HCT116 (cell line): ENCODE measurements around the gene APBB2. TPM values are rescaled to one million over a fixed set of nuclear protein-coding genes. Genes with fewer than 3 reads are reported as not detected.
A peak's percentile ranks its signal among the peaks of the same experiment; 100 is the strongest.

Source experiments
- ATAC-seq: fragments of 200-7000 bp; cut with Tn5 transposase; 2 replicates; pipeline ENCODE4 v1.9.1; 2020; ENCODE audit warnings: mild to moderate bottlenecking, moderate library complexity
- BruUV-seq: library from RNA; stranded (reverse); fragments of 400-500 nt; replicated peaks from 2 replicates; lab custom pipeline; 2021; lab: Mats Ljungman, UMichigan
- CTCF ChIA-PET: fragments of 300-600 bp; sonication (Branson Sonifier 250); formaldehyde crosslinking; loops from one replicate; lab custom pipeline; 2021; ENCODE audit warnings: antibody characterized with exemption; lab: Charles Lee
- POLR2A ChIA-PET: fragments of 300-600, 350-600 bp; sonication (Branson Sonifier 250); formaldehyde crosslinking; loops from one replicate; lab custom pipeline; 2021; ENCODE audit warnings: antibody characterized with exemption; lab: Charles Lee
- RAD21 ChIA-PET, 2 experiments: fragments of 300-600 bp; sonication (Branson Sonifier 250); formaldehyde crosslinking; loops; one replicate each; lab custom pipeline; 2023; ENCODE audit warnings: low total read pairs in 2 of 2; ENCODE audit not compliant: uncharacterized antibody in 2 of 2, unreplicated experiment in 2 of 2, low non-redundant PET in 1 of 2; lab: Charles Lee
- DNase-seq: peaks from one replicate; pipeline ENCODE4 v3.0.0-alpha.2; 2010; ENCODE audit warnings: low read depth, low spot score
- H2AFZ ChIP-seq: fragments of 200-600 bp; shearing (Covaris generic), sonication (generic); 2 replicates; pipeline ENCODE4 v1.6.1; 2017; ENCODE audit warnings: low read depth, mixed run types, mixed read lengths, antibody characterized with exemption, low read length; ENCODE audit not compliant: poor library complexity, severe bottlenecking
- H3K27ac ChIP-seq: 2 replicates; pipeline ENCODE4 v1.5.1; 2012; ENCODE audit warnings: low read depth, low read length
- H3K27me3 ChIP-seq: fragments of 200-600 bp; sonication (generic); 2 replicates; pipeline ENCODE4 v1.6.1; 2016; ENCODE audit warnings: mixed run types, low read length, mixed read lengths; ENCODE audit not compliant: insufficient read depth
- H3K36me3 ChIP-seq, 2 experiments: fragments of 200-500 bp in 1 of 2; fragments of 200-600 bp in 1 of 2; sonication (Bioruptor generic) in 1 of 2; sonication (generic) in 1 of 2; 2 replicates each; pipeline versions ENCODE4 v1.5.1 to v1.6.1; 2014 to 2016; ENCODE audit warnings: low read length in 2 of 2, inconsistent platforms in 1 of 2, mixed read lengths in 1 of 2, mixed run types in 1 of 2; ENCODE audit not compliant: insufficient read depth in 2 of 2, control insufficient read depth in 1 of 2
- H3K4me1 ChIP-seq, 2 experiments: fragments of 200-600 bp in 1 of 2; sonication (generic) in 1 of 2; 2 replicates each; pipeline versions ENCODE4 v1.5.1 to v1.6.1; 2012 to 2017; ENCODE audit warnings: low read length in 2 of 2, inconsistent platforms in 1 of 2, mild to moderate bottlenecking in 1 of 2, mixed read lengths in 1 of 2, mixed run types in 1 of 2, moderate library complexity in 1 of 2; ENCODE audit not compliant: insufficient read depth in 2 of 2, control insufficient read depth in 1 of 2
- H3K4me2 ChIP-seq: fragments of 200-600 bp; sonication (generic); 2 replicates; pipeline ENCODE4 v1.6.1; 2017; ENCODE audit warnings: mixed run types, low read length, mixed read lengths
- H3K4me3 ChIP-seq, 2 experiments: fragments of 200-600 bp in 1 of 2; sonication (generic) in 1 of 2; replicated peaks in 1 of 2; 2 replicates each; pipeline ENCODE4 v1.5.1; 2011 to 2016; ENCODE audit warnings: low read length in 2 of 2, control low read depth in 1 of 2, low read depth in 1 of 2, mild to moderate bottlenecking in 1 of 2, mixed read lengths in 1 of 2, mixed run types in 1 of 2
- H3K79me2 ChIP-seq: fragments of 200-600 bp; sonication (generic); 2 replicates; pipeline ENCODE4 v1.6.1; 2017; ENCODE audit warnings: mild to moderate bottlenecking, mixed run types, low read length, moderate library complexity, mixed read lengths; ENCODE audit not compliant: insufficient read depth
- H3K9ac ChIP-seq: fragments of 200-600 bp; sonication (generic); 2 replicates; pipeline ENCODE4 v1.6.1; 2016; ENCODE audit warnings: low read length, mixed read lengths
- H3K9me2 ChIP-seq: fragments of 200-600 bp; sonication (generic), shearing (Covaris generic); 2 replicates; pipeline ENCODE4 v1.6.1; 2017; ENCODE audit warnings: mixed run types, mild to moderate bottlenecking, moderate library complexity; ENCODE audit not compliant: insufficient read depth
- H3K9me3 ChIP-seq, 2 experiments: fragments of 200-500 bp in 1 of 2; fragments of 200-600 bp in 1 of 2; sonication (Bioruptor generic) in 1 of 2; sonication (generic) in 1 of 2; 2 replicates each; pipeline ENCODE4 v1.6.1; 2014 to 2017; ENCODE audit warnings: low read length in 2 of 2, mixed read lengths in 2 of 2, inconsistent platforms in 1 of 2, low read depth in 1 of 2, mild to moderate bottlenecking in 1 of 2, mixed run types in 1 of 2, moderate library complexity in 1 of 2; ENCODE audit not compliant: control insufficient read depth in 1 of 2, insufficient read depth in 1 of 2
- H4K20me1 ChIP-seq: fragments of 200-600 bp; sonication (generic), shearing (Covaris generic); 2 replicates; pipeline ENCODE4 v1.6.1; 2017; ENCODE audit warnings: mixed run types, mild to moderate bottlenecking, moderate library complexity; ENCODE audit not compliant: insufficient read depth
- ATF3 ChIP-seq: IDR thresholded peaks from 2 replicates; pipeline ENCODE4 v1.6.1; 2012
- EGR1 ChIP-seq: IDR thresholded peaks from 2 replicates; pipeline ENCODE4 v1.6.1; 2012; ENCODE audit warnings: low read depth
- EZH2 ChIP-seq: fragments of 200-600 bp; sonication (generic); IDR thresholded peaks from 2 replicates; pipeline ENCODE4 v1.6.1; 2017; ENCODE audit warnings: antibody characterized with exemption, mixed run types
- MAX ChIP-seq: IDR thresholded peaks from 2 replicates; pipeline ENCODE4 v1.6.1; 2012
- POLR2AphosphoS5 ChIP-seq: IDR thresholded peaks from 2 replicates; pipeline ENCODE4 v1.6.1; 2011; ENCODE audit warnings: mild to moderate bottlenecking, low read depth, low read length, moderate library complexity
- RAD21 ChIP-seq: IDR thresholded peaks from 2 replicates; pipeline ENCODE4 v1.6.1; 2012; ENCODE audit warnings: low read depth, mild to moderate bottlenecking
- REST ChIP-seq: IDR thresholded peaks from 2 replicates; pipeline ENCODE4 v1.6.1; 2012; ENCODE audit warnings: low read depth
- SP1 ChIP-seq: IDR thresholded peaks from 2 replicates; pipeline ENCODE4 v1.6.1; 2012; ENCODE audit warnings: low read depth
- SRF ChIP-seq: IDR thresholded peaks from 2 replicates; pipeline ENCODE4 v1.6.1; 2012; ENCODE audit warnings: low read depth
- TCF7L2 ChIP-seq: IDR thresholded peaks from 2 replicates; pipeline ENCODE4 v1.7.0; 2011; ENCODE audit warnings: borderline replicate concordance, inconsistent platforms; ENCODE audit not compliant: insufficient read depth, insufficient read length; ENCODE audit errors: extremely low read depth
- YY1 ChIP-seq: IDR thresholded peaks from 2 replicates; pipeline ENCODE4 v1.6.1; 2011; ENCODE audit warnings: low read length, low read depth, moderate library complexity, mild to moderate bottlenecking; ENCODE audit not compliant: insufficient replicate concordance; ENCODE audit errors: extremely low read depth
- ZBTB33 ChIP-seq: IDR thresholded peaks from 2 replicates; pipeline ENCODE4 v1.6.1; 2011; ENCODE audit warnings: mild to moderate bottlenecking, low read length, moderate library complexity; ENCODE audit not compliant: insufficient replicate concordance; ENCODE audit errors: extremely low read depth
- intact Hi-C: fragments of 100-400 bp; cut with micrococcal nuclease; formaldehyde crosslinking; loops from 2 replicates; pipeline ENCODE4 v1.10.0; 2022
- total RNA-seq: library from RNA; stranded (reverse); gene quantifications from one replicate; pipeline ENCODE4 v1.2.1, GENCODE V29; 2021; ENCODE audit not compliant: unreplicated experiment

APBB2 gene
- total RNA-seq, 1 experiment from 2014 or later = 72.5 TPM

- H3K79me2 ChIP-seq = no peaks in the 10 kb centered on the region
- peak overlapping the region; percentile 83 for H3K4me2 ChIP-seq
- H3K27ac ChIP-seq = peak overlapping the region; percentile 78
- peak; percentile 49 for TF ChIP-seq TCF7L2
- no peak for TF ChIP-seq REST
- TF ChIP-seq EZH2 = no peak
- peak; percentile 34 for TF ChIP-seq YY1
- peak; percentile 59; the same call in 1 of the 2 replicates for TF ChIP-seq POLR2AphosphoS5
- TF ChIP-seq EGR1 = no peak
- TF ChIP-seq MAX = no peak
- no peak for TF ChIP-seq ATF3
- TF ChIP-seq SP1 = no peak
- TF ChIP-seq SRF = no peak
- TF ChIP-seq ZBTB33 = peak; percentile 36
- no peak for TF ChIP-seq RAD21
- peak; percentile 53 for ATAC-seq
- no peaks in the 10 kb centered on the region for H4K20me1 ChIP-seq
- H3K9ac ChIP-seq = peak overlapping the region; percentile 68
- ChIA-PET CTCF (interaction anchor here (0.6 to 2.4 kb wide), 10 partner anchors 8 to 752 kb away, joined by 3 to 25 read pairs (median 5); no protein-coding TSS in a partner anchor), POLR2A (interaction anchor here (0.6 to 1.0 kb wide), 2 partner anchors 305 to 307 kb away, joined by 3 to 4 read pairs; partner anchors contain the start of gene APBB2), RAD21 (no interaction called here)
- peak overlapping the region; percentile 14 to 49; a peak in 3 of 4 replicates for H3K4me3 ChIP-seq
- H3K27me3 ChIP-seq = no peaks in the 10 kb centered on the region
- intact Hi-C loops = loop anchor here (1.0 to 10.0 kb wide), 2 partner anchors 305 to 755 kb away; partner anchors contain the start of gene APBB2
- H3K9me2 ChIP-seq = no peaks in the 10 kb centered on the region
- H3K9me3 ChIP-seq = no peaks in the 10 kb centered on the region
- BruUV-seq = no TSS peak
- no peak overlapping the region for H2AFZ ChIP-seq
- H3K4me1 ChIP-seq = peaks cover 33 to 40% of the 10 kb centered on the region in 2 experiments
- peak; percentile 90 for DNase-seq
- H3K36me3 ChIP-seq = no peaks in the 10 kb centered on the region
Observed at GRCh38 chr4:40909363-40909876, 304.9 kb downstream of the APBB2 start.
